Thymus (tissue), 11 donors: Measurements from ENCODE around the gene CST8. TPM values are rescaled to one million over a fixed set of nuclear protein-coding genes. Genes with fewer than 3 reads are reported as not detected.

Experiments
- DNase-seq, 9 donors: peaks; one replicate each; pipeline ENCODE4 v3.0.0-alpha.2; 2013; ENCODE audit warnings: low spot score in 9 of 9, low read depth in 6 of 9, missing footprints in 1 of 9
- H3K27ac ChIP-seq, 2 donors: one replicate each; pipeline ENCODE4 v1.5.1; 2013; ENCODE audit warnings: control low read depth in 1 of 2, low read depth in 1 of 2, low read length in 1 of 2, mild to moderate bottlenecking in 1 of 2, moderate library complexity in 1 of 2
- H3K27me3 ChIP-seq, 2 donors: one replicate each; pipeline ENCODE4 v1.5.1; 2013; ENCODE audit warnings: low read length in 1 of 2; ENCODE audit not compliant: control insufficient read depth in 2 of 2, insufficient read depth in 1 of 2
- H3K36me3 ChIP-seq, 2 donors: one replicate each; pipeline ENCODE4 v1.5.1; 2013; ENCODE audit warnings: low read length in 1 of 2, mild to moderate bottlenecking in 1 of 2, moderate library complexity in 1 of 2; ENCODE audit not compliant: control insufficient read depth in 2 of 2, insufficient read depth in 2 of 2
- H3K4me1 ChIP-seq, 2 donors: one replicate each; pipeline ENCODE4 v1.5.1; 2013; ENCODE audit warnings: low read length in 2 of 2; ENCODE audit not compliant: control insufficient read depth in 2 of 2, insufficient read depth in 2 of 2
- H3K4me3 ChIP-seq, 2 donors: one replicate each; pipeline ENCODE4 v1.5.1; 2013; ENCODE audit warnings: low read length in 2 of 2, control low read depth in 1 of 2, mild to moderate bottlenecking in 1 of 2
- H3K9me3 ChIP-seq, 2 donors: one replicate each; pipeline ENCODE4 v1.5.1; 2013; ENCODE audit warnings: low read length in 1 of 2, mild to moderate bottlenecking in 1 of 2; ENCODE audit not compliant: control insufficient read depth in 2 of 2, insufficient read depth in 1 of 2
- WGBS: extraction: QIAGEN DNeasy Blood & Tissue Kit; methylation state at CpG from one replicate; pipeline ENCODE4 v1.1.7; 2013; 5-methylcytosine and 5-hydroxymethylcytosine counted together
- polyA plus RNA-seq: library from polyadenylated mRNA; stranded (reverse); fragments of 200-250 nt; gene quantifications from one replicate; pipeline ENCODE4 v1.2.3, GENCODE V29; 2013
- total RNA-seq: library from RNA; stranded (reverse); fragments of 120-200 nt; gene quantifications from one replicate; pipeline ENCODE4 v1.2.4, GENCODE V29; 2013
- donor health status: healthy.

Gene CST8
- total and polyA plus RNA-seq, 2 donors, result not detected

- WGBS, result 83% methylated on average over 8 of the region's 8 CpGs
- Histone ChIP-seq H3K36me3 (no peaks in the 10 kb centered on the region), H3K9me3 (no peaks in the 10 kb centered on the region), H3K4me1 (no peaks in the 10 kb centered on the region), H3K27me3 (peaks cover 0 to 3% of the 10 kb centered on the region in 2 donors), H3K4me3 (no peak overlapping the region), H3K27ac (no peak overlapping the region)
- DNase-seq, result no peak
Observed at GRCh38 chr20:23508449-23509229, 17.7 kb downstream of the CST8 start.

- no peak for DNase-seq
- 93% methylated on average over 10 of the region's 10 CpGs for WGBS
- no peak overlapping the region for H3K27ac ChIP-seq
- H3K36me3 ChIP-seq, result no peaks in the 10 kb centered on the region
- H3K4me1 ChIP-seq, result no peaks in the 10 kb centered on the region
- H3K4me3 ChIP-seq, result no peak overlapping the region
- H3K27me3 ChIP-seq, result peaks cover 0 to 3% of the 10 kb centered on the region in 2 donors
- no peaks in the 10 kb centered on the region for H3K9me3 ChIP-seq
Observed at GRCh38 chr20:23509247-23509913, 18.5 kb downstream of the CST8 start.

GRCh38 chr20:23510000-23510590, 19.2 kb downstream of the CST8 start:
- Histone ChIP-seq H3K4me3 (no peak overlapping the region), H3K4me1 (no peaks in the 10 kb centered on the region), H3K9me3 (no peaks in the 10 kb centered on the region), H3K27ac (no peak overlapping the region), H3K36me3 (no peaks in the 10 kb centered on the region), H3K27me3 (peaks cover 0 to 3% of the 10 kb centered on the region in 2 donors)
- DNase-seq, result no peak
- WGBS, result 97% methylated on average over 12 of the region's 12 CpGs

GRCh38 chr20:23513164-23513563, 22.2 kb downstream of the CST8 start:
- no peaks in the 10 kb centered on the region for H3K4me1 ChIP-seq
- H3K9me3 ChIP-seq, result no peaks in the 10 kb centered on the region
- DNase-seq, result no peak
- H3K4me3 ChIP-seq, result no peak overlapping the region
- no peaks in the 10 kb centered on the region for H3K27me3 ChIP-seq
- H3K36me3 ChIP-seq, result no peaks in the 10 kb centered on the region
- no peak overlapping the region for H3K27ac ChIP-seq

- no peak overlapping the region for H3K27ac ChIP-seq
- H3K4me1 ChIP-seq, result no peaks in the 10 kb centered on the region
- 84% methylated on average over 1 of the region's 1 CpG for WGBS
Observed at GRCh38 chr20:23514848-23515247, 23.9 kb downstream of the CST8 start.

GRCh38 chr20:23515250-23515939, 24.5 kb downstream of the CST8 start:
- no peak overlapping the region for H3K27ac ChIP-seq
- WGBS, result 94% methylated on average over 5 of the region's 5 CpGs
- DNase-seq, result no peak
- no peaks in the 10 kb centered on the region for H3K4me1 ChIP-seq
- no peaks in the 10 kb centered on the region for H3K9me3 ChIP-seq
- no peaks in the 10 kb centered on the region for H3K27me3 ChIP-seq
- H3K36me3 ChIP-seq, result no peaks in the 10 kb centered on the region
- no peak overlapping the region for H3K4me3 ChIP-seq

More at GRCh38 chr20:23514848-23515247, 23.9 kb downstream of the CST8 start:
- no peak overlapping the region for H3K4me3 ChIP-seq
- no peaks in the 10 kb centered on the region for H3K9me3 ChIP-seq
- H3K36me3 ChIP-seq, result no peaks in the 10 kb centered on the region
- H3K27me3 ChIP-seq, result no peaks in the 10 kb centered on the region
- DNase-seq, result no peak

GRCh38 chr20:23517719-23518118, 26.8 kb downstream of the CST8 start:
- H3K9me3 ChIP-seq, result no peaks in the 10 kb centered on the region
- no peaks in the 10 kb centered on the region for H3K4me1 ChIP-seq
- no peak overlapping the region for H3K4me3 ChIP-seq
- no peak for DNase-seq
- H3K27me3 ChIP-seq, result no peaks in the 10 kb centered on the region
- no peak overlapping the region for H3K27ac ChIP-seq
- 93% methylated on average over 4 of the region's 4 CpGs for WGBS
- no peaks in the 10 kb centered on the region for H3K36me3 ChIP-seq

- Histone ChIP-seq H3K27ac (no peak overlapping the region), H3K27me3 (no peaks in the 10 kb centered on the region), H3K4me1 (no peaks in the 10 kb centered on the region), H3K36me3 (no peaks in the 10 kb centered on the region), H3K4me3 (no peak overlapping the region), H3K9me3 (peaks cover 0 to 3% of the 10 kb centered on the region in 2 donors)
- WGBS, result 91% methylated on average over 6 of the region's 6 CpGs
- DNase-seq, result no peak
Observed at GRCh38 chr20:23519556-23519955, 28.6 kb downstream of the CST8 start.

GRCh38 chr20:23520185-23520584, 29.3 kb downstream of the CST8 start:
- no peak overlapping the region for H3K27ac ChIP-seq
- H3K4me1 ChIP-seq, result no peaks in the 10 kb centered on the region
- no peak overlapping the region for H3K4me3 ChIP-seq
- peaks cover 0 to 3% of the 10 kb centered on the region in 2 donors for H3K9me3 ChIP-seq
- no peaks in the 10 kb centered on the region for H3K36me3 ChIP-seq
- 91% methylated on average over 2 of the region's 2 CpGs for WGBS
- DNase-seq, result no peak
- H3K27me3 ChIP-seq, result no peaks in the 10 kb centered on the region
